H1 (cell line): ENCODE data around the gene GRIK1. TPM values are rescaled to one million over a fixed set of nuclear protein-coding genes. Genes with fewer than 3 reads are reported as not detected.

Experiments
- CTCF ChIA-PET: fragments of 300-600 bp; sonication (Branson Sonifier 250); formaldehyde crosslinking; loops from one replicate; lab custom pipeline; 2021; ENCODE audit not compliant: partially characterized antibody; lab: Charles Lee
- POLR2A ChIA-PET: fragments of 300-600 bp; sonication (Branson Sonifier 250); formaldehyde crosslinking; loops from one replicate; lab custom pipeline; 2021; ENCODE audit warnings: inconsistent platforms; ENCODE audit not compliant: partially characterized antibody; lab: Charles Lee
- DNase-seq, 2 experiments: peaks; one replicate each; pipeline versions ENCODE4 v3.0.0 to v3.0.0-alpha.2; 2010 to 2022; ENCODE audit warnings: low spot score in 2 of 2, low read depth in 1 of 2, mixed read lengths in 1 of 2
- FAIRE-seq: peaks from 2 replicates; lab custom pipeline; 2011; peaks lifted over from hg19 to GRCh38; lab: Jason Lieb, UNC
- H2AFZ ChIP-seq: 2 replicates; pipeline ENCODE4 v1.8.1; 2012; ENCODE audit warnings: low read length, inconsistent platforms
- H2AK5ac ChIP-seq: 2 replicates; pipeline ENCODE4 v1.6.1; 2013; ENCODE audit warnings: low read depth, low read length
- H2BK120ac ChIP-seq: replicated peaks from 2 replicates; pipeline ENCODE3; 2013; ENCODE audit warnings: low read depth, low read length, inconsistent platforms
- H2BK12ac ChIP-seq: 2 replicates; pipeline ENCODE4 v1.6.1; 2013; ENCODE audit warnings: low read depth, low read length
- H2BK15ac ChIP-seq: 2 replicates; pipeline ENCODE4 v1.6.1; 2013; ENCODE audit warnings: low read length
- H2BK20ac ChIP-seq: 2 replicates; pipeline ENCODE4 v1.6.1; 2013; ENCODE audit warnings: low read length
- H2BK5ac ChIP-seq: 2 replicates; pipeline ENCODE4 v1.6.1; 2013; ENCODE audit warnings: low read depth, low read length
- H3K14ac ChIP-seq: 2 replicates; pipeline ENCODE4 v1.6.1; 2013; ENCODE audit warnings: inconsistent platforms; ENCODE audit not compliant: insufficient read length
- H3K18ac ChIP-seq: 2 replicates; pipeline ENCODE4 v1.6.1; 2013; ENCODE audit warnings: low read length; ENCODE audit errors: extremely low read depth
- H3K23ac ChIP-seq: 2 replicates; pipeline ENCODE4 v1.6.1; 2013; ENCODE audit warnings: inconsistent platforms; ENCODE audit not compliant: insufficient read length
- H3K23me2 ChIP-seq: 2 replicates; pipeline ENCODE4 v1.6.1; 2013; ENCODE audit warnings: low read depth, low read length
- H3K27ac ChIP-seq: 2 replicates; pipeline ENCODE4 v1.6.1; 2011; ENCODE audit warnings: low read depth, low read length, inconsistent platforms
- H3K27me3 ChIP-seq, 4 experiments: replicated peaks in 1 of 4; 1 replicate in 1 of 4; 2 replicates in 3 of 4; pipeline versions ENCODE4 v1.6.1 to v1.8.1; 2011 to 2013; ENCODE audit warnings: low read length in 3 of 4, mild to moderate bottlenecking in 3 of 4, inconsistent platforms in 2 of 4, mixed read lengths in 2 of 4, moderate library complexity in 1 of 4; ENCODE audit not compliant: control insufficient read depth in 3 of 4, insufficient read depth in 3 of 4; ENCODE audit errors: extremely low read depth in 1 of 4
- H3K36me3 ChIP-seq, 4 experiments: 2 replicates each; pipeline versions ENCODE4 v1.6.1 to v1.8.1; 2011 to 2013; ENCODE audit warnings: mild to moderate bottlenecking in 4 of 4, low read length in 3 of 4, moderate library complexity in 2 of 4, control low read depth in 1 of 4, inconsistent platforms in 1 of 4; ENCODE audit not compliant: insufficient read depth in 4 of 4, control insufficient read depth in 2 of 4
- H3K4ac ChIP-seq: replicated peaks from 2 replicates; pipeline ENCODE3; 2013; ENCODE audit warnings: low read length, low read depth, mixed read lengths, inconsistent platforms; ENCODE audit not compliant: insufficient read length
- H3K4me1 ChIP-seq, 4 experiments: replicated peaks in 1 of 4; 1 replicate in 1 of 4; 2 replicates in 3 of 4; pipeline versions ENCODE4 v1.6.1 to v1.8.1; 2011 to 2013; ENCODE audit warnings: low read length in 3 of 4, inconsistent platforms in 2 of 4, mixed read lengths in 1 of 4; ENCODE audit not compliant: insufficient read depth in 4 of 4, control insufficient read depth in 3 of 4
- H3K4me2 ChIP-seq, 2 experiments: 2 replicates each; pipeline versions ENCODE4 v1.6.1 to v1.8.1; 2011 to 2013; ENCODE audit warnings: low read depth in 2 of 2, low read length in 2 of 2, control low read depth in 1 of 2, inconsistent platforms in 1 of 2, mild to moderate bottlenecking in 1 of 2; ENCODE audit not compliant: insufficient read depth in 1 of 2
- H3K4me3 ChIP-seq, 4 experiments: fragments of 200-600, 300-600 bp in 1 of 4; sonication (generic), shearing (Covaris generic), sonication (Bioruptor Twin) in 1 of 4; 2 replicates each; pipeline versions ENCODE4 v1.5.1 to v1.8.1; 2011 to 2016; ENCODE audit warnings: low read length in 4 of 4, low read depth in 3 of 4, control low read depth in 2 of 4, inconsistent platforms in 2 of 4, mild to moderate bottlenecking in 2 of 4, mixed read lengths in 1 of 4, moderate library complexity in 1 of 4; ENCODE audit not compliant: insufficient read depth in 2 of 4; ENCODE audit errors: extremely low read depth in 1 of 4
- H3K56ac ChIP-seq: replicated peaks from 2 replicates; pipeline ENCODE3; 2013; ENCODE audit warnings: low read depth, mild to moderate bottlenecking, mixed read lengths, low read length, inconsistent platforms; ENCODE audit not compliant: insufficient read length
- H3K79me1 ChIP-seq: 2 replicates; pipeline ENCODE4 v1.6.1; 2013; ENCODE audit warnings: low read depth, low read length, control low read depth
- H3K79me2 ChIP-seq, 2 experiments: 2 replicates each; pipeline versions ENCODE4 v1.6.1 to v1.8.1; 2012 to 2013; ENCODE audit warnings: low read length in 2 of 2, mild to moderate bottlenecking in 2 of 2, inconsistent platforms in 1 of 2; ENCODE audit not compliant: insufficient read depth in 2 of 2, control insufficient read depth in 1 of 2
- H3K9ac ChIP-seq, 4 experiments: replicated peaks in 1 of 4; 1 replicate in 1 of 4; 2 replicates in 3 of 4; pipeline versions ENCODE4 v1.6.1 to v1.8.1; 2011 to 2013; ENCODE audit warnings: low read depth in 3 of 4, low read length in 3 of 4, control low read depth in 2 of 4, mild to moderate bottlenecking in 2 of 4, moderate library complexity in 2 of 4, inconsistent platforms in 1 of 4; ENCODE audit errors: extremely low read depth in 1 of 4
- H3K9me3 ChIP-seq, 2 experiments: 2 replicates each; pipeline versions ENCODE4 v1.6.1 to v1.8.1; 2012 to 2013; ENCODE audit warnings: mild to moderate bottlenecking in 2 of 2, moderate library complexity in 2 of 2, control low read depth in 1 of 2, inconsistent platforms in 1 of 2, low read depth in 1 of 2, low read length in 1 of 2, mixed read lengths in 1 of 2; ENCODE audit not compliant: insufficient read depth in 2 of 2
- H4K20me1 ChIP-seq, 2 experiments: replicated peaks in 1 of 2; 2 replicates each; pipeline versions ENCODE3 to v1.8.1; 2011 to 2013; ENCODE audit warnings: inconsistent platforms in 2 of 2, low read length in 2 of 2, mild to moderate bottlenecking in 1 of 2; ENCODE audit not compliant: insufficient read depth in 2 of 2, control insufficient read depth in 1 of 2
- H4K5ac ChIP-seq: 2 replicates; pipeline ENCODE4 v1.6.1; 2013; ENCODE audit warnings: low read length, low read depth, mixed read lengths, inconsistent platforms; ENCODE audit not compliant: insufficient read length
- H4K8ac ChIP-seq: 2 replicates; pipeline ENCODE4 v1.8.0; 2013; ENCODE audit warnings: mild to moderate bottlenecking, moderate library complexity, low read length, inconsistent platforms; ENCODE audit not compliant: insufficient read depth; ENCODE audit errors: extremely low read depth
- H4K91ac ChIP-seq: replicated peaks from 2 replicates; pipeline ENCODE3; 2013; ENCODE audit warnings: low read length, mixed read lengths, inconsistent platforms; ENCODE audit not compliant: insufficient read length
- ATF2 ChIP-seq: IDR thresholded peaks from 2 replicates; pipeline ENCODE4 v1.6.1; 2012; ENCODE audit warnings: low read length, inconsistent platforms
- BACH1 ChIP-seq: IDR thresholded peaks from 2 replicates; pipeline ENCODE4 v1.6.1; 2012; ENCODE audit warnings: low read length, improper control_type of control experiment
- CBX8 ChIP-seq: fragments of 300-800, 300-1000 bp; sonication (generic); IDR thresholded peaks from 2 replicates; pipeline ENCODE4 v1.7.1; 2016; ENCODE audit warnings: low read depth, low read length, borderline replicate concordance
- CTBP2 ChIP-seq: IDR thresholded peaks from 2 replicates; pipeline ENCODE4 v1.7.0; 2011; ENCODE audit warnings: borderline replicate concordance, mild to moderate bottlenecking, moderate library complexity, mixed read lengths, low read length; ENCODE audit not compliant: insufficient read depth, insufficient read length
- HDAC2 ChIP-seq, 2 experiments: fragments of 300-600 bp in 1 of 2; sonication (generic) in 1 of 2; IDR thresholded peaks; 2 replicates each; pipeline ENCODE4 v1.6.1; 2011 to 2012; ENCODE audit warnings: low read depth in 2 of 2, low read length in 2 of 2, mild to moderate bottlenecking in 2 of 2, moderate library complexity in 2 of 2, borderline replicate concordance in 1 of 2, inconsistent platforms in 1 of 2
- JUND ChIP-seq: IDR thresholded peaks from 2 replicates; pipeline ENCODE4 v1.6.1; 2011; ENCODE audit warnings: mild to moderate bottlenecking, improper control_type of control experiment, low read length
- POLR2AphosphoS5 ChIP-seq: IDR thresholded peaks from 2 replicates; pipeline ENCODE4 v1.6.1; 2011; ENCODE audit warnings: low read depth, low read length
- SAP30 ChIP-seq: fragments of 300-600 bp; sonication (generic); IDR thresholded peaks from 2 replicates; pipeline ENCODE4 v1.7.1; 2012; ENCODE audit warnings: low read length, moderate library complexity, mild to moderate bottlenecking, inconsistent platforms; ENCODE audit not compliant: insufficient read depth, insufficient replicate concordance
- SIN3A ChIP-seq, 2 experiments: IDR thresholded peaks in 1 of 2; conservative IDR thresholded peaks in 1 of 2; 2 replicates each; pipeline ENCODE4 v1.6.1; 2011 to 2012; ENCODE audit warnings: low read length in 2 of 2, improper control_type of control experiment in 1 of 2, low read depth in 1 of 2, mild to moderate bottlenecking in 1 of 2
- SIRT6 ChIP-seq: IDR thresholded peaks from one replicate; pipeline ENCODE4 v1.7.1; 2012; ENCODE audit warnings: low read length, inconsistent platforms
- SP2 ChIP-seq: IDR thresholded peaks from 2 replicates; pipeline ENCODE4 v1.6.1; 2012; ENCODE audit warnings: mild to moderate bottlenecking, low read length, inconsistent platforms
- TCF12 ChIP-seq: IDR thresholded peaks from 2 replicates; pipeline ENCODE4 v1.6.1; 2011; ENCODE audit warnings: low read depth, mild to moderate bottlenecking, low read length
- YY1 ChIP-seq: IDR thresholded peaks from 2 replicates; pipeline ENCODE4 v1.6.1; 2011; ENCODE audit warnings: low read depth, mild to moderate bottlenecking, low read length
- WGBS, 2 experiments: shearing (Covaris generic) in 1 of 2; methylation state at CpG; one replicate each; pipeline versions ENCODE4 v1.1.6 to v1.1.7; 2013 to 2015; ENCODE audit warnings: low lambda C conversion rate in 2 of 2, mixed read lengths in 2 of 2, inconsistent platforms in 1 of 2, low coverage in 1 of 2, missing lambda C conversion rate in 1 of 2; ENCODE audit not compliant: insufficient replicate concordance in 2 of 2, insufficient coverage in 1 of 2, insufficient read length in 1 of 2; ENCODE audit errors: extremely low coverage in 1 of 2, missing lambda C conversion rate in 1 of 2; 5-methylcytosine and 5-hydroxymethylcytosine counted together
- polyA plus RNA-seq, 7 experiments: library from polyadenylated mRNA; depleted of rRNA in 3 of 7; stranded (reverse) in 5 of 7; unstranded in 2 of 7; fragments of >200 nt in 5 of 7; fragments of 200-250 nt in 2 of 7; gene quantifications; 1 replicate in 5 of 7; 2 replicates in 1 of 7; 4 replicates in 1 of 7; pipeline versions ENCODE4 v1.2.1 to v1.2.3, GENCODE V29; 2011 to 2013; ENCODE audit warnings: missing spikeins in 2 of 7, mixed read lengths in 2 of 7
- total RNA-seq: library from RNA; stranded (reverse); fragmentation: NEBNext Ultra II Directional; extraction: Animal tissue kit (Norgen Biotek cat#: 25700); gene quantifications from 2 replicates; pipeline ENCODE4 v1.2.1, GENCODE V29; 2021

GRIK1 gene
- total and polyA plus RNA-seq, 2 of the 8 experiments (the other 6 are each of a cell fraction or from before 2014, with no cell fraction given) = 0.11 to 0.32 TPM

DNA sequence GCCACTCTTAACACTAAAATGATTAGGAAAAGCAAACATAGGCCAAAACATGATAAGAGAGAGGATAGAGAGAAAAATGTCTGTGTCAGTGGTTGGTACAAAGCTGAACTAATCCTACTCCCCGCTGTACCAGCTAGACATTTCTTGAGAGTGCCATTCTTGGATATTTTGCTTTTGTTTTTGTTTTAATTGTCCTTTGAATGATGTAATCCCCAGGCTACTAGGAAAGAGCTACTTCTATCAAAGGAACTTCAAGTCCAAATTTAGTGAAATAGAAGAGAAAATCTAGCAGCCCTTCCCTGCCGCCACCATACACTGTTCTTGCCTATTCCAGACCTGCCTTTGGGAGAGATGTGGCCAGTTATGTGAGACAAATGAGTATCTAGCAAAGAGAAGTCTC is 269.6 kb downstream of the GRIK1 start:
- Histone ChIP-seq H2AK5ac (no peak overlapping the region), H3K14ac (no peak overlapping the region), H2BK12ac (no peak overlapping the region), H3K79me1 (no peaks in the 10 kb centered on the region), H4K5ac (no peak overlapping the region), H2BK5ac (no peak overlapping the region), H3K23ac (no peak overlapping the region), H3K27me3 (no peaks in the 10 kb centered on the region), H3K4ac (no peak overlapping the region), H3K4me2 (no peak overlapping the region), H4K20me1 (no peaks in the 10 kb centered on the region), H3K27ac (no peak overlapping the region), H3K56ac (no peak overlapping the region), H2AFZ (no peak overlapping the region), H2BK20ac (no peak overlapping the region), H3K4me1 (no peaks in the 10 kb centered on the region; a peak in 2 of 7 replicates), H2BK15ac (no peak overlapping the region), H3K4me3 (no peak overlapping the region), H4K91ac (no peak overlapping the region), H3K23me2 (no peaks in the 10 kb centered on the region), H2BK120ac (no peak overlapping the region), H4K8ac (no peak overlapping the region), H3K9me3 (no peaks in the 10 kb centered on the region), H3K18ac (no peak overlapping the region), H3K79me2 (no peaks in the 10 kb centered on the region), H3K9ac (no peak overlapping the region), H3K36me3 (no peaks in the 10 kb centered on the region)
- 93% methylated on average over 2 of the region's 2 CpGs; no CpG with 5 or more reads in 1 of the 2 experiments for WGBS, 2 experiments
- POLR2A ChIA-PET = no interaction called here
- CTCF ChIA-PET = interaction anchor here (1.7 kb wide), 1 partner anchor 179 kb away, joined by 4 read pairs; no protein-coding TSS in a partner anchor
- FAIRE-seq (no peak), DNase-seq (no peak)
- TF ChIP-seq BACH1 (no peak), SAP30 (no peak), JUND (no peak), ATF2 (no peak), CTBP2 (no peak), SIRT6 (no peak), SIN3A (conservative IDR thresholded peaks at IDR 0.05 in 1 of 2, IDR thresholded peaks at IDR 0.05 in 1 of 2; ENCODE audit: low read depth in 1 of 2, low read length in 2 of 2) (no peak), TCF12 (no peak), HDAC2 (IDR thresholded peaks at IDR 0.05; ENCODE audit: borderline replicate concordance in 1 of 2, low read depth in 2 of 2, low read length in 2 of 2) (no peak), SP2 (no peak), CBX8 (no peak), POLR2AphosphoS5 (no peak), YY1 (no peak)
